Measurements from ENCODE around the gene MTCH1. TPM values are rescaled to one million over a fixed set of nuclear protein-coding genes. Genes with fewer than 3 reads are reported as not detected.

The MTCH1 gene
- total and polyA plus RNA-seq, 9 of the 15 experiments (the other 6 are each of a cell fraction or from before 2014, with no cell fraction given): 7.9 to 161 (median 118) TPM

DNA sequence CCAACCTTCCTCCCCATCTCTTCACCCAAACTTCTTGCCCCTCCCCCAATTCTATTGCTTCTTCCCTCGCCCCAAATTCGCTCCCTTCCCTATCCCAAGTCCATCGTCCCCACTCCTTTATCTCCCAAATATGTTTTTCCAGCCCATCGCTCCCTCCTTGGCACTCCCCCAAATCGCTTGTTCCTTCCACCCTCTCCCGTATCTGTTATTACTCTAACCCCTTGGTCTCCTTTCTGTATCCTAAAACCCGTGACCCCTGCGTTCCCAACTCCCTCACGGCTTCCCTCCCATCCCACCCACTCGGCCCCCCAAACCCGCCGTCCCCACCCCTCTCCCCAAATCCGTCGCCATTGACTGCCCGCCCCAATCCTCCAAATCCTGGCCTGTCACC lies 584 bp downstream of the MTCH1 start (continued):
- TF ChIP-seq, protein P1, sequence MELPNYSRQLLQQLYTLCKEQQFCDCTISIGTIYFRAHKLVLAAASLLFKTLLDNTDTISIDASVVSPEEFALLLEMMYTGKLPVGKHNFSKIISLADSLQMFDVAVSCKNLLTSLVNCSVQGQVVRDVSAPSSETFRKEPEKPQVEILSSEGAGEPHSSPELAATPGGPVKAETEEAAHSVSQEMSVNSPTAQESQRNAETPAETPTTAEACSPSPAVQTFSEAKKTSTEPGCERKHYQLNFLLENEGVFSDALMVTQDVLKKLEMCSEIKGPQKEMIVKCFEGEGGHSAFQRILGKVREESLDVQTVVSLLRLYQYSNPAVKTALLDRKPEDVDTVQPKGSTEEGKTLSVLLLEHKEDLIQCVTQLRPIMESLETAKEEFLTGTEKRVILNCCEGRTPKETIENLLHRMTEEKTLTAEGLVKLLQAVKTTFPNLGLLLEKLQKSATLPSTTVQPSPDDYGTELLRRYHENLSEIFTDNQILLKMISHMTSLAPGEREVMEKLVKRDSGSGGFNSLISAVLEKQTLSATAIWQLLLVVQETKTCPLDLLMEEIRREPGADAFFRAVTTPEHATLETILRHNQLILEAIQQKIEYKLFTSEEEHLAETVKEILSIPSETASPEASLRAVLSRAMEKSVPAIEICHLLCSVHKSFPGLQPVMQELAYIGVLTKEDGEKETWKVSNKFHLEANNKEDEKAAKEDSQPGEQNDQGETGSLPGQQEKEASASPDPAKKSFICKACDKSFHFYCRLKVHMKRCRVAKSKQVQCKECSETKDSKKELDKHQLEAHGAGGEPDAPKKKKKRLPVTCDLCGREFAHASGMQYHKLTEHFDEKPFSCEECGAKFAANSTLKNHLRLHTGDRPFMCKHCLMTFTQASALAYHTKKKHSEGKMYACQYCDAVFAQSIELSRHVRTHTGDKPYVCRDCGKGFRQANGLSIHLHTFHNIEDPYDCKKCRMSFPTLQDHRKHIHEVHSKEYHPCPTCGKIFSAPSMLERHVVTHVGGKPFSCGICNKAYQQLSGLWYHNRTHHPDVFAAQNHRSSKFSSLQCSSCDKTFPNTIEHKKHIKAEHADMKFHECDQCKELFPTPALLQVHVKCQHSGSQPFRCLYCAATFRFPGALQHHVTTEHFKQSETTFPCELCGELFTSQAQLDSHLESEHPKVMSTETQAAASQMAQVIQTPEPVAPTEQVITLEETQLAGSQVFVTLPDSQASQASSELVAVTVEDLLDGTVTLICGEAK (IDR thresholded peaks at IDR 0.05): peak; percentile 61; the same call in 1 of the 2 replicates
- TF ChIP-seq, protein P1 (CRISPR knock-in tag; IDR thresholded peaks at IDR 0.05): no peak
- TF ChIP-seq, protein P2, sequence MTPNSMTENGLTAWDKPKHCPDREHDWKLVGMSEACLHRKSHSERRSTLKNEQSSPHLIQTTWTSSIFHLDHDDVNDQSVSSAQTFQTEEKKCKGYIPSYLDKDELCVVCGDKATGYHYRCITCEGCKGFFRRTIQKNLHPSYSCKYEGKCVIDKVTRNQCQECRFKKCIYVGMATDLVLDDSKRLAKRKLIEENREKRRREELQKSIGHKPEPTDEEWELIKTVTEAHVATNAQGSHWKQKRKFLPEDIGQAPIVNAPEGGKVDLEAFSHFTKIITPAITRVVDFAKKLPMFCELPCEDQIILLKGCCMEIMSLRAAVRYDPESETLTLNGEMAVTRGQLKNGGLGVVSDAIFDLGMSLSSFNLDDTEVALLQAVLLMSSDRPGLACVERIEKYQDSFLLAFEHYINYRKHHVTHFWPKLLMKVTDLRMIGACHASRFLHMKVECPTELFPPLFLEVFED (CRISPR knock-in tag; conservative IDR thresholded peaks at IDR 0.05): no peak
- TF ChIP-seq, protein P3, sequence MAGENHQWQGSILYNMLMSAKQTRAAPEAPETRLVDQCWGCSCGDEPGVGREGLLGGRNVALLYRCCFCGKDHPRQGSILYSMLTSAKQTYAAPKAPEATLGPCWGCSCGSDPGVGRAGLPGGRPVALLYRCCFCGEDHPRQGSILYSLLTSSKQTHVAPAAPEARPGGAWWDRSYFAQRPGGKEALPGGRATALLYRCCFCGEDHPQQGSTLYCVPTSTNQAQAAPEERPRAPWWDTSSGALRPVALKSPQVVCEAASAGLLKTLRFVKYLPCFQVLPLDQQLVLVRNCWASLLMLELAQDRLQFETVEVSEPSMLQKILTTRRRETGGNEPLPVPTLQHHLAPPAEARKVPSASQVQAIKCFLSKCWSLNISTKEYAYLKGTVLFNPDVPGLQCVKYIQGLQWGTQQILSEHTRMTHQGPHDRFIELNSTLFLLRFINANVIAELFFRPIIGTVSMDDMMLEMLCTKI (IDR thresholded peaks at IDR 0.05; ENCODE audit: partially characterized antibody): no peak
- TF ChIP-seq ZZZ3 (IDR thresholded peaks at IDR 0.05) (no peak), KLF1 (tag; IDR thresholded peaks at IDR 0.05) (no peak)
- TF ChIP-seq, protein P4, sequence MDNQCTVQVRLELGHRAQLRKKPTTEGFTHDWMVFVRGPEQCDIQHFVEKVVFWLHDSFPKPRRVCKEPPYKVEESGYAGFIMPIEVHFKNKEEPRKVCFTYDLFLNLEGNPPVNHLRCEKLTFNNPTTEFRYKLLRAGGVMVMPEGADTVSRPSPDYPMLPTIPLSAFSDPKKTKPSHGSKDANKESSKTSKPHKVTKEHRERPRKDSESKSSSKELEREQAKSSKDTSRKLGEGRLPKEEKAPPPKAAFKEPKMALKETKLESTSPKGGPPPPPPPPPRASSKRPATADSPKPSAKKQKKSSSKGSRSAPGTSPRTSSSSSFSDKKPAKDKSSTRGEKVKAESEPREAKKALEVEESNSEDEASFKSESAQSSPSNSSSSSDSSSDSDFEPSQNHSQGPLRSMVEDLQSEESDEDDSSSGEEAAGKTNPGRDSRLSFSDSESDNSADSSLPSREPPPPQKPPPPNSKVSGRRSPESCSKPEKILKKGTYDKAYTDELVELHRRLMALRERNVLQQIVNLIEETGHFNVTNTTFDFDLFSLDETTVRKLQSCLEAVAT (IDR thresholded peaks at IDR 0.05): peak in 1 of 2 experiments; percentile 52; a peak in 1 of 4 replicates
- TF ChIP-seq, protein P5, sequence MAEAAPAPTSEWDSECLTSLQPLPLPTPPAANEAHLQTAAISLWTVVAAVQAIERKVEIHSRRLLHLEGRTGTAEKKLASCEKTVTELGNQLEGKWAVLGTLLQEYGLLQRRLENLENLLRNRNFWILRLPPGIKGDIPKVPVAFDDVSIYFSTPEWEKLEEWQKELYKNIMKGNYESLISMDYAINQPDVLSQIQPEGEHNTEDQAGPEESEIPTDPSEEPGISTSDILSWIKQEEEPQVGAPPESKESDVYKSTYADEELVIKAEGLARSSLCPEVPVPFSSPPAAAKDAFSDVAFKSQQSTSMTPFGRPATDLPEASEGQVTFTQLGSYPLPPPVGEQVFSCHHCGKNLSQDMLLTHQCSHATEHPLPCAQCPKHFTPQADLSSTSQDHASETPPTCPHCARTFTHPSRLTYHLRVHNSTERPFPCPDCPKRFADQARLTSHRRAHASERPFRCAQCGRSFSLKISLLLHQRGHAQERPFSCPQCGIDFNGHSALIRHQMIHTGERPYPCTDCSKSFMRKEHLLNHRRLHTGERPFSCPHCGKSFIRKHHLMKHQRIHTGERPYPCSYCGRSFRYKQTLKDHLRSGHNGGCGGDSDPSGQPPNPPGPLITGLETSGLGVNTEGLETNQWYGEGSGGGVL (CRISPR knock-in tag; IDR thresholded peaks at IDR 0.05): no peak
